Fibroblast of skin of right biceps (primary cell): Measurements from ENCODE around the gene UBAP1.
A peak's percentile ranks its signal among the peaks of the same experiment; 100 is the strongest.
"Not testable (repeated sequence)": the region's sequence is repeated elsewhere in the genome, so short reads cannot be mapped to it uniquely, and the experiment has no call there.

Source experiments
- DNase-seq: peaks from one replicate; pipeline ENCODE4 v3.0.0-alpha.2; 2013

The UBAP1 gene

DNA sequence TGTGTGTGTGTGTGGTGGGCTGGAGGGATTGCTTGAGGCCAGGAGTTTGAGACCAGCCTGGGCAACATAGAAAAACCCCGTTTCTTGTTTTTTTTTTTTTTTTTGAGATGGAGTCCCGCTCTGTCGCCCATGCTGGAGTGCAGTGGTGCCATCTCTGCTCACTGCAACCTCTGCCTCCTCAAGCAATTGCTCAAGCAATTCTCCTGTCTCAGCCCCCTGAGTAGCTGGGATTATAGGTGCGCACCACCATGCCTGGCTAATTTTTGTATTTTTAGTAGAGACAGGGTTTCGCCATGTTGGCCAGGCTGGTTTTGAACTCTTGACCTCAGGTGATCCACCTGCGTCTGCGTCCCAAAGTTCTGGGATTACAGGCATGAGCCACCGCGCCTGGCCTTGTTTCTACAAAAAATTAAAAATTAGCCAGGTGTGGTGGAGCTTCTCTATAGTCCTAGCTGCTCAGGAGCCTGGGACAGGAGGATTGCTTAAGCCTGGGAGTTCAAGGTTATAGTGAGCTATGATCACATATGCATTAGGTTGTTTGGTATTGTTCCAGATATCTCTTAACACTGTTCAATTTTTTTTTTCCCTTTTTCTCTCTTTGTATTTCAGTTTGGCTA, 47.4 kb downstream of the UBAP1 start:
- not testable (repeated sequence) for DNase-seq

DNA sequence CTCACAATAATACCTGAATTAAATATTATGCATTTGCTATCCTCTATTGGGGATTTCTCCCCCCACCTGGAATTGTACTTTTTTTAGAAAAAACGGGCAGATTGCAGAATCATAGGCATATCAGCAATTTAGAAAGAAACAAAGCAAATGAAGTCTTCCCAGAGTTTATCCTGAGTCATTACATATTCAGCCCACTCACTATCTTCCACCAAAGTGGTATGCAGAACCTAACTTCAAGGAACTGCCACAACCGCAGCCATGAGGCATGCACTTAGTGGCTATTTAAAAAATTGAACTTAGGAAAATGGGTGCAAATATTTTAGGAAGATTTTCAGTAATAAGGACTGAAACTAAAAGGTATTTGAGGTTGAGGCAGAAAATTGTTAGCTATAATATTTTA, 48.6 kb downstream of the UBAP1 start:
- DNase-seq = peak; percentile 46

DNA sequence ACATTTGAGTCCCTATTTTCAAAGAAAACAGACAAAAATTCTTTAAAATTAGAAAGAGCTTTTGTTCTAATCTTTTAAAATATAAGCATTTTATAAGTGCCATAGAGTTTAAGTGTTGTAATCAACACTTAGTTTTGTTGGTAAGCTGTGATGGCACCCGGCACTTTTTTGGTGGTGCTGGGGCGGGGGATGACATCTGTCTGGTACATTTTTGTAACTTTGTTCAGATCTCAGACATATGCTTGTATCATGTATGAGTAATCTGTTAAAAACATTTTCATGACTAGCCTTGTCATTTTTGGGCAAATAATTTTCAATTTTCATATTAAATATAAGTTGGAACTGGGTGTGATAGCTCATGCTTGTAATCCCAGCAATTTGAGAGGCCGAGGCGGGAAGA, 51.7 kb downstream of the UBAP1 start:
- no peak for DNase-seq

DNA sequence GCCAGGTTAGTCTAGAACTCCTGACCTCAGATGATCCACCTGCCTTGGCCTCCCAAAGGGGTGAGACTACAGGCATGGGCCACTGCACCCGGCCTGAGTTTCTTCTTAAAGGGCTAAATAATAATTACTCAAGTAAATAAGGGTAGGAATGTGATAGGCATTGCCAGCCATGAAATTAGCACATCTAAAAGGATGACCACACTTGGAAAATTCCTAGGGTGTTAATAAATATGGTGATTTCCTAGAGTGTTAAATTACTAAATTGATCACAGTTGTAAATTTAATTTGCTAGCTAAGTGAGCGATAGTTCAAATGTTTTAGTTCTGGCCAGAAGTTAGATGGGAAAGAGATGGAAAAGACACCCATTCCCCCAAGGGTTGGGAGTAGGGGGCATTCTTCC, 53.4 kb downstream of the UBAP1 start:
- DNase-seq = no peak

DNA sequence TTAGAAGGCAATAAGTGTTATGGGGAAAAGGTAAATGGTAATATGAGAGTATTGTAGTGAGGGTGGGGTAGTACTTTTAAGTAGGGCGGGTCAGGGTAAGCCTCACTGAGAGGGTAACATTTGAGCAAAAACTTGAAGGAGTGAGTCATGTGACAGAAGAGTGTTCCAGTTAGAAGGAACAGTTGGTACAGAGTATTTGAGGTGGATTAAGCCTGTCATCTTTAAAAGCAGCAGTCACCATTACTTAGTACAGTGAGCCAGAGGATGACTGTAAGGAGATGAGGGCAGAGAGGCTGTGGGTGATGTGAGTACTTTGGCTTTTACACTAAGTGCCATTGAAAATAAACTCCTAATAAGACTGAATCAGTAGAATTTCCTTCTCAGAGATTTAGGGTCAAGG, 54.8 kb downstream of the UBAP1 start:
- no peak for DNase-seq

DNA sequence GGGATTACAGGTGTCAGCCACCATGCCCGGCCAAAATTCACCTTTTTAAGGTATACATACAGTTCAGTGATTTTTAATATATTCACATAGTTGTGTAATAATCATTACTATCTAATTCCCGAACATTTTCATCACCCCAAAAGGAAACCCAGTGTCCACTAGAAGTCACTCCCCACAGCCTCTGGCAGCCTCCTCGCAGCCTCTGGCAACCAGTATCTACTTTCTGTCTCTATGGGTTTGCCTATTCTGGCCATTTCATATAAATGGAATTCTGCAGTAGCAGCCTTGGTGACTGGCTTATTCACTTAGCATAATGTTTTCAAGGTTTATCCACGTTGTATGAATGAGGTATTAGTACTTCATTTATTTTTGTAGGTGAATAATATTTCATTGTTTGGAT, 59.0 kb downstream of the UBAP1 start:
- no peak for DNase-seq

DNA sequence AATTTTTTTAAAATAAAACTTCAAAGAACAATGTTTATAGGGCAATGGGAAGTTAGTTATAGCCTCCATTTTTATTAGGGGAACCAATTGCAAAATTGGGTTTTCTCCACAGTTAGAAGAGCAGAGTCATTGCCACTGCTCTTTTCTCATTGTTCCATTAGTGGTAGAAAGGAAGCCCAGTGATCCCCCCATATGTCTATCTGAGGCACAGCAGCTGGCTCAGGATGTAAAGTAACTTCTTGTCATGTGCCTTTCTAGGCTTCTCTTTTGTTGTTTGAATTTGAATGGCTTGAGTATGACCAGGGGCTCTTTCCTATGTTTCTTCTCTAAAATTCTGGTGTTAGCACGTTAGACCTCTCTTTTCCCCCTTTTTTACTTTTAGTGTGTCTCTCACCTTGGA, 61.2 kb downstream of the UBAP1 start:
- no peak for DNase-seq

DNA sequence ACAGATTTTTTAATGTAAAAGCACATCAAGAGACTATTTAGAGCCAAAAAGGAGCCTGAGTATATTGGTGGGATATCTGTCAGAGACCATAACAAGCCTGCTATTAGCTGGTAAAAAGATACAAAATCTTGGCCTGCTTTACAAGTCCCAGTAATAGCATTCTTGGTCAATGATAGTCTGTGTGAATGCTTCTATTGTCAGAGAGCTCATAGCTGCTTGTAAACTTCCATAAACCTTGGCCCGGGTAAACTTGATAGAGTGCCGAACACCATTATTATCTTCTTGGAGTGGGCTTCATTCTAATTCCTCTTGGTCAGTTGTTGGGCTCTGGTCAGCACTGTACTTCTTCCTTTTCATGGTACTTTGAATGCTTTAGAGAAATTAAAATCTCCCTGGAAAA, 64.0 kb downstream of the UBAP1 start:
- DNase-seq = no peak

DNA sequence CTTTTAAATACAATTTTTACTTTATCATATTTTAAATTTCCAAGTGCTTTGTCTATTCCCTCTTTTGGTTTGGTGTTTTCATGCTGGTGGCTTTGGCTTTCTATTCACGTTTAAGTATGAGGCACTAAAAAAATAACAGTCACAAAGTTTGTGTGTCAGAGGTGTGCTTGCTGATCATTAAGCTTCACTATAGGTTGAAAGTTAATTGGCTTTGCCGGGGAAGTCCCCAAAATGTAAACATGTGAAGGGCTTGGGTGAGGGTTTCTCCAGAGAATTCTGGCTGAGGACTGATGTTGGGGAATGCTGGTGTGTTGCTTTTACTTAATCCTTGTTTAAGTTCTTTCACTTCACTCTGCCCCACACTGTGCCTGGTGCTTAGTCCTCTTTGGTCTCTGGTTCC, 66.4 kb downstream of the UBAP1 start:
- DNase-seq = not testable (repeated sequence)

DNA sequence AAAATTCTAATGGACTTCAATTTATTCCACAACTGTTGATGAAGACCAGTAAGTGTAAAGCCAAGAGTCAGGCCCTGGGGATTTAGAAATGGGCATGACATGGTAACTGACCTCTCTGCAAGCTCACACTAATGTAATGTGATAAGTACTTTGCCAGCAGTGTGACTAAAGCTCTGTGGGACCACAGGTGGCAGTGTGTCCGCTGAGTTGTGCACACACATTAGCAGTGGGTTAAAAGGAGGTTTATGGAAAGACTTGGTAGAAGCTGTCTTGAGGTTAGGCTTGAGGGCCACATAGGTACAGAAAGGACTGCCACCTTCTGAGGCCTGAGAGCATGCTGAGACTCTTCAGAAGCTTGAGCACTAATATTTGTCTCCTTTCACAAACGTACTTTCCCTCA, 67.6 kb downstream of the UBAP1 start:
- no peak for DNase-seq

DNA sequence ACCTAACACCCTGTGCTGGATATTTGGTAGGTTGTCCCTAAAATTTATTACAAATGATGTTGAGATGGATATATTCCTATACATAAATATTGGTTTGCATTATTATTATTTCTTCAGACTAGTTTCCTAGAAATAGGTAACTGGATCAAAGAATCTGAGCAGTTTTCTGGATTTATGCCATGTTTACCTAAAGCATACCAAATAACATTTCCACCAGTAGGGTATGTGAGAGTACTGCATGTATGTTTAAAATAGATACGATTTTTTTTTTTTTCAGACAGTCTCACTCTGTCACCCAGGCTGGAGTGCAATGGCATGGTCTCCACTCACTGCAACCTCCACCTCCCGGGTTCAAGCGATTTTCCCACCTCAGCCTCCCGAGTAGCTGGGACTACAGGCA, 68.9 kb downstream of the UBAP1 start:
- DNase-seq = not testable (repeated sequence)

DNA sequence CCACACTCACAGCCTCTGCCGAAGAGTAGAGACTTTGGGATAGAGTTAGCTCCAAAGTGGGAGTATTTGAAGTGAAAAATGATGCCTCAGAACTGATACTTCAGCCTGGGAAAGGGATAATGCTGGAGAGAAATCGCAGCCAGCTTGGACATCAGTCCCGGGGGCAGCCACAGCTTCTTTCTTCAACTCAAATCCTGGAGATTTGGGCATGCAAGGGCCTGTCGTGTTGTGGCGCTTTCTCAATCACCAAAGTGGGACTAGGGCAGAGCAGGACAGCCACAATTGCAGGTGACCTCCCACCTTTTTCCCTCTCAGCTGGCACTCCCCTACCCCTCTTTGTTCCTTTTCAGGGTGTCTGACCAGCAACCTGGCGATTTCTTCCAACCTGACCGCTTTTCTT, 70.4 kb downstream of the UBAP1 start:
- DNase-seq = no peak

DNA sequence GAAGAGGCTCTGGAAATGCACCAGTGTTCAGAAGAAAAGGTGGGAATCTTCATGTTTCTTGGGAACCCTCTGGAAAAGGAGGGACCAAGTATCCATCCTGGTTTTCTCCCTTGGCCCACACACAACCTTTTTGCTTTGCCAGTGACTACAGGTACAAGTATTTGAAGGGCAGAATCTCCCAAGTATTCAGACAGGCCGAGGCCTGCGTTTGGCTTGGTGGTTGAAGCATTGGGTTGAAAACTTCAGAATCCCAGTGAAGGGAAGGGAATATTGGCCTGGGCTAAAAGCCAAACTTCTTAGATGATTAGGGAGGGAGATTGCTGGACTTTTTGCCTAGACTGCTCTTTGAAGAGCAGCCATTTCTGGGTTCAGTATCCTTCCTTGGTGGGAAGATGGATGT, 71.9 kb downstream of the UBAP1 start:
- no peak for DNase-seq

DNA sequence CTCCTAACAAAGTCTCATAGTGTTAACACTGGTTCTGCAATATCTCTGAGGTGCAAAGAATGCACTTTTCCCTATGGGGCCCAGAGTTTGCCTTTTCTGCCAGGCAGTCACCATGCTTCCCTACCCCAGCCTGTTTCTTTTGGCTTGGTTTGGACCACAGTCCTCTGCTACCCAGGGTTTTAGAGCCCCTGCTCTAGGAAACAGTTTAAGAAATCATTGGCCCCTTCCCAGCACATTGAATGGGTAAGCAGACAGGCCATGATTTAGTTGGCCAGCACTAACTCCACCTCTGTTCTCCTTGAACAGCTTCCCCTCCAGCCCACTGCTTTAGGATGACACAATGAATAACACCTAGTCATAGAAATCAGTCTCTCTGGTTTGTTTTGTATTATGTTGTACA, 73.2 kb downstream of the UBAP1 start:
- no peak for DNase-seq

DNA sequence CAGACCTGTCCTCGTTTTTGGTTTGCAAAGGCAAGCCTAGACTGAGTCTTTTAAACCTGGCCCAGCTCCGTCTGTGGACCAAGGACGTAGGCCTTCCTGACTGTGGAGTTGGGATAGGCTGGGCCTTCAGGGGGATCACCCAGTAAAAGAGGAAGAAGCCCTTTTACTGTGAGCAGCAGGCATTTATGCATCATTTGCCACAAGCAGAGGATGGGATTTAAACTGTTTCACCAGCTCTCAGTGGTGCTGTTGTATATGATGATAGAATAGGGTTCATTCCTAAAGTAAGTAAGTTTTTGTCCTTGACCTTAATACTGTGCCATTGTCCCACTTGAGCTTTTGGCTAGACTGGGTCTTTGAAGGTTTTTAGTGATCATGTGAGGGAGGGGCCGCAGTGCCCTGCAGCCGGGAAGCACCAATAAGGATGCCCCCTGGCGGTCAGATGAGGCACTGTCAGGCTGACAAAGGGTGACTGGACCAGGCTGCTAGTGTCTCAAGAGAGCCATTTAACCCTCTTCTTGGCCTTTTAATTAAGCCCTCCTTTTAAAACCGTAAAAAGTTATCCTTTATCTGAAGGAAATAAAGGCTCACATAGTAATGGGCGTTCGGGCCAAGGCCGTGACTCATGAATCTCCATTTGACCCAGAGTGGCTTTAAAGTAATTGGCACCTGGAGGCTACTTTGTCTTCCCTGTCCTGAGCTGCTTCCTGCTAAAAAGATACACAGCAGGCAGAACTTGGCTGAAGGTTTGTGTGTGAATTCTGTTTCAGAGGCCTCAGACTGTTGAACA, 74.0 kb downstream of the UBAP1 start:
- peak; percentile 38 for DNase-seq

DNA sequence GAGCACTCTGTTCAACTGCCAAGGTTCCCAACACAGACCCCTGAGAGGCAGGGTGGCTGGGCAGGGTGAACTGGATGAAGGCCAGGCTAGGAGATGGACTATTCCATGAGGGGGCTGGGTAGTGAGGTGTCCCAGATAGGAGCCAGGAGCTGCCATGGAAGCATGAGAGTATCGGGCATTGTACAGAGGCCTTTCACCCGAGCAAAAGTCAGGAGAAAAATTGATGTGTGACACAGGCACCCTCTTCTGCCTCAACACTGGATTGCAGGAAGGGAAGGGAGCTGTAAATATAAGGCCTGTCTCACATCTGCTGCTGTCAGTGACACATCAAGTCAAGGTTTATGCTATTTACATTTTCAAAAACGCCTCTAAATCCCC, 74.6 kb downstream of the UBAP1 start:
- peak; percentile 26 for DNase-seq

DNA sequence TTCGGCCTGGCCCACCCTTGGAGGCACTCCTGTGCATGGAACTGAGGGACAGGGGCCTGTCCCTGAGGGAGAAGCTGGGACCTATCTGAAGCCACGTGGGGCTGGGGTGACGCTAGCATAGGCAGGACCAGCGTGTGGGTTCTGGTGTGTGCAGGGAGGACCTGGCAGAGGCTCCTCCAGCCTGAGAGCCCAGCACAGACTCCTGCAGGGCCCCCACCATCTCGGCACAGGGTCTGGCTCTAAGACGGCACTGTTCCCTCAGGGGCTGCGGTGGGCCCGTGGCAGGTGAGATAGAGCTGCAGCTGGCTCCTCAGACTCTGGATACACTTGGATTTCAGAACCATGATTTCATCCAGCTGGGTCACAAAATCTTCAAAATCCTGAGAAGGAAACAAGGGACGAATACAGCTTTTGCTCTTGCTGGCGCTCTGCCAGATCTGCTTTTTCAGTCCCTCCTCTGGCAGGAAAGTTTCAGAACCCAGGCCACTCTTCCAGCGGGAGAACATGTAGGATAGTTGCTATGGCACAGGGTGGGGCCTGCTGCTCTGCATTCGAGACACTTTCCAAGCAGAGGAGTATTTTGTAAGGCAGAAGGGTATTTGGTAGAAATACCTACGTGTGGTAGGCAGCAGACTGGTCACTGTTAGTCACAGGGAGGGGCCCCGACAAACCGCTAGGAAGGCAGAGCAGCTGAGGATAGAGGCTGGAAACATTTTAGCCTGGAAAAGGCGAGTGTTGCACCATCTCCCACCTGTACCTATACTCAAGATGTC, 75.5 kb downstream of the UBAP1 start:
- DNase-seq = peak; percentile 70

DNA sequence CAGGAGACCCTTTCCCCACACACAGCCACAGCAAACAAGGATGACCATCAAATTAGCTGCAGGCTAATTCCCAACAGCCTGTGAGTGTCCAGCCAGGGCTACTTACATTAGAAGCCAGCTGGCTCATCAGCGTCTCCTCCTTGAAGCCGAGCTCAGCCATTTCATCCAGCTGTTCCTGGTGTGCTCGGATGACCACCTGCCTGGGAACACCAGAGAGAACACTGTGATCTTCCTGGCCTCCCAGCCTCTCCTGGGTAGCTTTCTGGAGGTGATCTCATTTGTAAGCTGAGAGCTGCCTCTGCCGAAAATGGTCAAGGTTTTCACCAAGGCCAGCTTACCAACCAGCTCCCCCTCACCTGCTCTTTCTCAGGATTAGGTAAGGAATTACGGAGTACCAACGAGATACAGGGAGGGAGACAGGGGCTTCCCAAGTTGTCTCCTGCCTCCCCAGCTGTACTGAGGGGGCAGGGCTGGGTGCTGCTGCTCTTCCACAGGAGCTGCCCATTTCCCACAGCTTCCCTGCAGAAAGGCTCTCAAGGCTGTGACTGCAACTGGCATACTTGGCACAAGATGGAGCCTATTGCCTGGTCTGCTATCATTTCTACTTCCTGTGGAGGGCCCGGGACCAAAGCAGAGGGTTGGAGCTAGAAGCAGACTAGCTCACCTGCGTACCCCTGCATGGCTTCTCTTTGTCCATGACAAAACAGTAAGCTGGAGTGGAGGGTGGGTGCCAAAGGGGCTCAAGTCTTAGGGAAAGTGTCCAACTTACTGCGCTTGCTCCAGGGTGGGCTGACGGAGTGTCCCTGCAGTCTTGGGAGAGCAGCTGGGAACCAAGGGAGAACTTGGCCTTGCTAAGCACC, 76.4 kb downstream of the UBAP1 start:
- DNase-seq = no peak

DNA sequence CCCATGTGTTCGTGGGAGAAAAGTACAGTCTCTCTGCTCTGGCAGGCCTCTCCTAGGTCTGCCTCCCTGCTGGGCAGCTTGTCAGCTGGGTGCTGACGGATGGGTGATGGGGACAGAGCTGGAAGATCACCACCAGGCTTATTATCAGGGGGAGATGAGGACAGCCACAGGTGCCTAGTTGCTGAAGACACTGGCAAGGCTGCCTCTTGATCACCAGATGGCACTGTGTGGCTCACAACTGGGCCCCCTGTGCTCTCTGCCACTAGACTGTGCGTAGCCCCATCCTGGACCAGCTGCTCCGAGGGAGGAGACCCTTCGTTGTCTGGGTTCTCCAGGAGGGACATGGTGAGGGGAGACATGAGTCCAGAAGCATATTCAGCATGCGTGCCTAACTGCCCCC, 77.3 kb downstream of the UBAP1 start:
- DNase-seq = no peak

DNA sequence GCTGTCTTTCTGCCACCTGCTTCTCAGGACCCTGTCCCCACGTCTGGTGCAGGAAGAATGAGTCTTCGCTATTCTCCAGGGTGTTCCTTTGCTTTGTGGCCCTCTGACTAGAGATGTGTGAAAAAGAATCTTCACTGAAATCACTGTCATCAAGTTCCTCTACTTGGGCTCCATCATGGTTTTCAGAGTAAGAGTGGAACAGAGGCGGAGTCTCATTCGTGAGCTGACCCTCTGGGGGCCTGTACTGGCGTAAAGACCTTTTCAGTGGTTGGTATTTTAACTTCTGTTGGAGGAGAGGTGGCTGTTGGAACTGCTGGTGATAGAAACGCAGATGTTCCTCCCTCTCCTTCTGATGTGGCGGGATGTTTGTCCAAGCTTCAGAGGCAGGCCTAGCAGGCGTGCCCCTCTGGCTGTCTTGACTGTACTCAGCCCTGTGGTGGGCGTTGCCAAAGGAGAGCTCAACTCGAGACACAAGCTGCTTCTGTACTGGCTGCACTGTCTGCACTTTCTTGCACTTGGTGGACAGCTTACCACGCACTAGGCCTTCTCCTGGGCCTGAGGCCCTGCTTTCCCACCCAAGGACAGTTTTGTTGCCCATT, 78.2 kb downstream of the UBAP1 start:
- no peak for DNase-seq

DNA sequence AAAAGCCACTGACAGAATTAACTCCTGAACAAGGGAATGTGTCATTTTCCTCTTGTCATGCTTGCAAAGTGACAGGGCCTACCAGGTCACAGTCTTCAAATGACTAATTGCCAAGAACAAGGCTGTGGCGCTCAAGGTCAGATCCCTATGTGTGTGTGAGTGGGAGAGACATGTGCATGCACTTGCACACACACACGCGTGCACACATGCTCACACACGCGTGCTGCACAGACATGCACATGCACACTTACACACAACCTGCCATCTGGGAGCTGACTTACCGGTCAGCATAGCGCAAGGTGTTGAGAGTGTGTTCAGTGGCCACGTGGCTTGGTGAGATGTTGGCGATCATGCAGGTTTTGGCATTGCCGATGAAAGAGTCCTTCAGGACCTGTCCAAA, 80.5 kb downstream of the UBAP1 start:
- DNase-seq = no peak

DNA sequence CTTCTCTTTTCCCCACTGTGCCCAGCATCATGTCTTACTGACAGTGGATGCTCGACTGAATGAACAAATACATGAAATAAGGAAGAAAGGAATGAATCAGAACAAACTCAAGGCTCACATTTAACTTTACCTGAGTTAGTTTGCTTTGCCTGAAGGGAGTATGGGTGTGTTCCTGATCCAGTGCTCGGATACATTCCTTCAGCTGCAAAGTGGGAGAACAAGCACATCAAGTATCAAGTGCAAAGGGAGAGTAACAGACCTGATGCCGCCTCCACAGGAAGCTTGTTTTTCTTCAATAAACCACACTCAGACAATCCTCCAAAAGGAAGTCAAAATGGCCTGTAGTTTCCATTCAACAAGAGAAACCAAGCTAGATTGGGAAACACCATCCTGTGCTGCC, 84.1 kb downstream of the UBAP1 start:
- DNase-seq = no peak

DNA sequence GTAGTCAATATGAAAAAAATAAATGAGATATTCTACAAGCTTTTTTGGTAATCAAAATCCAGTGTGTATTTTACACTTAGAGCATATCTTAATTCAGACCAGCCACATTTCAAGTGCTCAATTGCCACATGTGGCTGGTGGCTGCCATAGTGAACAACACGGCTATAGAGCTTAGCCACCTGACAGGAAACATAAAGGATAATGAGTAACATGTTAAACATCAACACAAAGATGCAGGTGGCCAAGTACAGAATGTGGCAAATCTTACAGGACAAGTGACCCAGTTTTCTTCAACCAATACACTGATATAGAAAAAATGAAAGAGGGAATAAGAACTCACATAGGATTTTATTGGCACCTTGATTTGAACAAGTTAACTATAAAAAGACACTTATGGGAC, 88.8 kb downstream of the UBAP1 start:
- DNase-seq = no peak
